Activated T-cell treated with anti-CD3 and anti-CD28 coated beads for 24 hours (primary cell): ENCODE results near the gene CSK.
A peak's percentile ranks its signal among the peaks of the same experiment; 100 is the strongest.
"Not testable (repeated sequence)": the region's sequence is repeated elsewhere in the genome, so short reads cannot be mapped to it uniquely, and the experiment has no call there.

Source experiments
- DNase-seq: peaks from one replicate; pipeline ENCODE4 v3.0.0-alpha.2; 2020; ENCODE audit warnings: low read depth

Gene CSK

DNA sequence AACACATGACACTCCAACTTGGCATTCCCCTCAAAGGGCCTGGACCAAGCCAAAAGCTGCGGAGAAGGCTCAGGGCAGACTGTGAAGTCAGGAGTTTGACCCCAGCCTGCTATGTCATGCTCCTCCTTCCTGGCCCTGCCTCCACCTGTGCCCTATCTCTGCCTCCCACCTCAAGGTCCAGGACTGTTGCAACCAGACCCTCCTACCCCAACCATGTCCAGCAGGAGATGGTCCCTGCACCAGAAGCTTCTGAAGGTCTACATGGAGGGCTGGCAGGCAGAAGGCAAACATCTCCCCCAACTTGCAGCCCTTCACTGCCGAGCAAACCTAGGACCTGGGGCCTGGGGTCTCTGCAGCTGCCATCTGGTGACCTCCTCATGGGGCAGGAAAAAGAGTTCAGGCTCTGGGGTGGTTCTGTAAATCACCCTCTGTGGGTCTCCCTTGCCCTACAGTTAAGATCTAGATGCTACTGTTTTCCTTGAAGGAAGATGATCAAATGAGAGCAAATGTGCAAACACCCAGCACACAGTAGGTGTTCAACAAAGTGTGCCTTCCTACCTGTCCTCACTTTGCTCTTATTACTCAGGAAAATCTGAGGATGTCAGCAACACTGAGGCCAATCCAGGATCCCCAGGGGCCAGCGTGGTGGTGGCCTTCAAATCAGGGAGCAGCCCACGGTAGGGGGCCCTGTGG, 11.5 kb upstream of the CSK start:
- no peak for DNase-seq

DNA sequence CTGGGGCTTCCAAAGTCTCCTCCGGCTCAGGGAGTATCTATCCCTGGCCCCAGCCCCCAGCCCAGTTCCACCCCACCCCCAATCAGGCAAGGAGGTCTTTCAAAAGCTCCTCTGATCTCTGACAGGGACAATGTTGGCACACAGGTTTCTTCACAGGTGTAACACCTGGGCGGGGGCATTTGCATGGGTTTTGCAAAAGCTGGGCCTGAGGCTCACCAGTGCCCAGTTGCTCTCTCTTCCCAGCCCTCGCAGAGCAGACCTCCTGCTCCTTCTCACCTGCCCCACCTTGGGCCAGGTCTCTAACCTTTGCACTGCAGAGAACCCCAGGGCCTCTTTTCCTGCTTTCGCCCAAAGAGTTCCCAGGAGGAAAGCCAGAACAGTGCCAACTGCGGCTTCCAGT, 8.6 kb upstream of the CSK start:
- no peak for DNase-seq

DNA sequence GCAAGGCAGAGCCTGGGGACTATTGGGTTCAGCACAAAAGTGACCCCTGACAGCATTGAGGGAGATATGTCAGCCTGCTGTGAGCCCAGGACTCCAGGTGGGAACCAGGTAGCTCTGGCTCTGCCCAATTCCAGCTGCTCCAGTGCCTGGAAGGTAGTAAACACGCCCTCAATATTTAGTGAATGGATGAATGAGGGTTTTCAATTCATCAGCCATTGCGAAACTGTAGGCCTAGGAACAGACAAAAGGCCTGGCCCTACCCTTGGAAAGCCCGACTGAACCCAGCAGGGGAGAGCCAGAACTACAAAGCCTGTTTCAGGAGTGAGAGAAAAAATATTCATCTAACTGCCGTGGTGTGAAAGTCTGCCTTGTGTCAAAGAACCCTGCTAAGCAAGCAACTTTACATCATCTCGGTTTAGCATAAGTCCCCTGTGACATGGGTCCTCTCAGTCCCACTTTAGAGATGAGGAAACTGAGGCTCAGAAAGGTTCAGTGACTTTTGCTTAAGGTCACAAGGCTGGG, 8.1 kb upstream of the CSK start:
- DNase-seq, result no peak

DNA sequence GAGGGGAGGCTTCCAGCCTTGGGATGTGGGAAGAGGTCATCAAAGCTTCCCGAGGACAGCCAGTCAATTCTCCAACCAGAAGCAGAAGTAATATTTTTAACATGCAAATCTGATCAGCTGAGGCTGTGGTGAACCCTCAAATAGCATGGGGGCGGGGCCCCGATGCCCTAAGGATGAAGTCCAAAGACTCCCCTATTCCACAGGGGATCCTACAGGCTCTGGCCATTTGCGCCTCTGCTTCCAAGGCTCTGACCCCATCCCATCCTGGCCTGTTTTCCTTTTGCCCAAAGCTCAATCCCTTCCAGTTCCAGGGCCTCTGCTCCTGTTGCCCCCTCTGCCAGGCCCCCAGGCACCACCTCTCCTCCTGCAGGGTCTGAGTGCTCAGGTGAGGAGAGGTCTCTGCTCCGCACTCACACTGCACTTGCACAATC, 6.7 kb upstream of the CSK start:
- DNase-seq, result no peak

DNA sequence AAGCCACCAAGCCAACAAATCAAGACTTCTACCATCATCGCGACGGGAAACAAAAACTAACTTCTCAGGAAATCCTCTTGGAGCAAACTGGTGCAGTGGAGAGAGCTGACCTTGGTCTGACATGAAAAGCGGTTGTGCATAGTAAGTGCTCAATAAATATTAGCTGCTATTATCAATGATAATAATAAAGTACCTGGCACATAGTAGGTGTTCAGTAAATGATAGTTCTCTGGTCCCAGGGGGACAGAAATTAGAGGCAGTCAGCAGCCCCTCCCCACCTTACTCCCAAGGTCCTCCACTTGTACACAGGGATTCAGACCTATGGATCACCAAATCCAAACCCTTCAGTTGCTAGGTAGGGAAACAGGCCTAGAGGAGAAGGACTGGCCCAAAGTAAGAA, 6.0 kb upstream of the CSK start:
- no peak for DNase-seq

DNA sequence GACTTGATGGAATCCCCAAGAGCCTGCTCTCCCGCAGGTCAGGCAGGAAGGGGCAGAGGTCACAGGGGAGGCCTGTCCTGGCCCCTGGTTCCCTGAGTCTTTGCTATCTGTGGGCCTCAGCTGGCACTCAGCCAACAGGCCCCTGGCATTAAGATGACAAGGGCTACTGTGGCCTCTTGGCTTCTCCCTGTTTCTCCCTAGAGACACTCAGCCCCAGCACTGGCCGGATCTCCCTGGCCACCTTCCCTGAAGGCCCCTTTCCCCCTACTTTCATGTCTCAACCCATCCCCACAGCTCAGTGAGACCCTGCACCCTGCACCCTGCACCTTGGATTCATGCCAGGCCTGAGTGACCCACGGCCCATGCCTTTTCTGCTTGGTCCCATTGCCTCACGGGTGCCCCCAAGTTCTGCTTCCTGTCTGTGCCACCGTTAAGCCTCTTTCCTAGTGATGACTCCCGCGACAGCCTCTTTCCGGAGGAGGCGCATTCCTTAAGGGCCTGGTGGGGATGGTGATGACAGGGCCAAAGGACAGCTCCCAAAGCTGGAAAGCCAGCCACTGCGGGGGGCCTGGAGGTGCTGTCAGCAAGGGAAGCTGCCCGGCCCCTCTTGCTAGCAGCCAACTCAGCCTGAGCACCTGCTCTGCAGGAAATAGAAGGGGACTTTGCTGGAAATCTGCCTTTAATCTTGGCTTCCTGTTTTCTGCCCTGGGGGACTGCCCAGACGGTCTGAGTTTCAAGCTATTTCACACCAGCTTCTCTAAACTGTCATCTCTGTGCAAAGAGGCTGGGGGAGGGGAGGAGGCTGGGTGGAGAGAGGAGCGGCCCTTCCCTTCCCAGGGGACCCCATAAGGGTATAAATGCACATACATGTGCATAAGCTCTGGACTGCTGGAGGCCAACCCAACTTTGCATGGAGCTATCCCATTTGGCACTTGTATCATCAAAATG, 4.8 kb upstream of the CSK start:
- DNase-seq, result peak; percentile 55

DNA sequence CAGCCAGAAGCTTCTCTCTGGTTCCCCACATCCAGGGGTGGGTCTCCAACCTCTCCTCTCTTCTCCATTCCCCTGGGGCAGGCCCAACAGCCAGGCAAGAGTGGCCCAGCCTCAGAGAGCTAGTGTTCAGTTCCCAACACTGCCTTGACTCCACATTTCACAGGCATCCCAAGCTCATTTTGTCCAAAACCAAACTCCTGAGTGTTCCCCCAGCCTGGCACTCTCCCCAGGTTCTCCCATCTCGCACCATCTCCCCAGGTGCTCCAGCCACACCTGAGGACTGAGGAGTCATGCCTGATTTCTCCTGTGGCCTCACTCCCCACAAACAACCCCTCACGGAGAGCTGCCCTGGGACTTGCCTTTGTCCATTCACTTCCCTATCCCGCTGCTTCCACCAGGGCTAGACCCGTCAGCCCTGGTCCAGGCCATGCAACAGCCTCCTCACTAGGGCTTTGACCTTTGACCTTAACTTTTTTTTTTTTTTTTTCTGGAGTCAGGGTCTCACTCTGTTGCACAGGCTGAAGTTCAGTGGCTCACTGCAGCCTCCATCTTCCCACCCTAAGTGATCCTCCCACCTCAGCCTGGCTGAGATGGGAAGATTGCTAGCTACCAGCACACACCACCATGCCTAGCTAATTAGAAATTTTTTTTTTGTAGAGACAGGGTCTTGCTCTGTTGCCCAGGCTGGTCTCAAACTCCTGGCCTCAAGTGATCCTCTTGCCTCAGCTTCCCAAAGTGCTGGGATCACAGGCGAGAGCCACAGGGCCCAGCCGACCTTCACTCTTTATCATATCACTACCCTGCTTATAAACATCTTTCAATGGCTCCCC, 3.9 kb upstream of the CSK start:
- DNase-seq, result no peak

DNA sequence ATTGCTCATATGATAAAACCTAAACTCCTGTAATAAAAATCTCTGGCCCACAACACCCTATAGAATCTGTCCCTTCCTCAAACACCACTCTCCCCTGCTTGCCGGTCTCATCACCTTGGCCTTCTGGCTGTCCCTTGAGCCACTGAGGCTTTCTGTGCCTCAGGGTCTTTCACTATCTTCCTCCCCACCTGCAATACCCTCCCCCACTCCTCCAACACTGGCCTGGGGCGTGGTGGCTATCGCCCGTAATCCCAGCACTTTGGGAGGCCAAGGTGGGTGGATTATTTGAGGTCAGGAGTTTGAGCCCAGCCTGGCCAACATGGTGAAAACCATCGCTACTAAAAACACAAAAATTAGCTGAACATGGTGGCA, 3.3 kb upstream of the CSK start:
- no peak for DNase-seq

DNA sequence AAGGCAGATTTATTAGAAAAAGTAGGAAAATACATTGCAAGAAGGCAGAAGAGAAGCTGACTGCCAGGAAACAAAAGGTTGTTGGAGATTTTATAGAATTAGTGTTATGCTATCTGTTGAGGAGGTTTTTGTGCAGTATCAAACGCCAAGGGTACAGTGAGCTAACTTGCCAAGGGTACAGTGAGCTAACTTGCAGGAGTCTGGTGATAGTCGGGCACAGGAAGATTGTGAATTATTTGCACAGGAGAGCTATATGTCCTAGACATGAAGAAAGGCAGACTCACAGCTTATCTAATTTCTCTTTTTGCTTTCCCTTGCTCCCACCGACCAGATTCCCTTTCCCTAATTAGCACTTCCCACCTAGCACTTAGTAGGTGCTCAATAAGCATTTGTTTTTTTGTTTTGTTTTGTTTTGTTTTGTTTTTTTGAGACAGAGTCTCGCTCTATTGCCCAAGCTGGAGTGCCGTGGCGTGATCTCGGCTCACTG, 2.7 kb upstream of the CSK start:
- DNase-seq, result no peak

DNA sequence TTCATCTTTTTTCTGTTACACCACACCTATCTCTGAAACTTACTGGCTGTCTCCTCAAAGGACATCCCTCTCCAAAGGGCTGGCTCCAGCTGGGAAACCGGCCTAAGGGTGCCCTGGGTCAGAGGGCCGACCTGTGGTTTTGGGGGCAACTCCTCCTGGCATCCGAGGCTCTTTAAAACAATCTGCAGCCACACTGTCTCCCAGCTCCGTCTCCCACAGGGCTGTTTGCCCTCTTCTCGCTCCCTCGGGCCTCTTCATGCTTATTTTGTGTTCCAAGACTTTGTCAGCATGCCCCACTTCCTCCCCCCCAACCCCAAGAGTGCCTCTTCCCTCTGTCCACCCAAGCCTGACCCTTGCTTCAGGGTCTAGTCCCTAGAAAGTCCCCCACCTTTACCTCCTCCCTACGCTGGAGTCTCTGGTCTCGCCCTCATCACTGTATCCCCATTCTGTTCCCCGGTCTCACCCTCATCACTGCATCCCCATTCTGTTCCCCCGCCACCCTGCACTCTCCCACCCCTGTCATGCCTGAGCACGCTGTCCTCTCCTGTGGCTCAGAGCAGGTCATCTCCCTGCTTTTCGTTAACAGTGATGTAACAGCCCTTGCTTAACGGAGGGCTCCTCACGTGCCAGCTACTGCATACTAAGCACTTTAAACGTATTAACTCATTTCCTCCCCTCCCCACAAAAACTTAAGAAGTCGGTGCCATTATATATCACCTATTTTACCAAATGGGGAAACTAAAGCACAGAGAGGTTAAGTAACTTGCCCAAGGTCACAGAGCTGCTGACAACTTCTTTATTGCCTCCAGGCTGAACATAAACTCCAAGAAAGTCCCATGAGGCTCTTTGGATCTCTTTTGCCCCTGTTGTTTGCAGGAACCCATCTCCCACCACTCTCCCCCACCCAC, 1.1 kb upstream of the CSK start:
- DNase-seq, result no peak

DNA sequence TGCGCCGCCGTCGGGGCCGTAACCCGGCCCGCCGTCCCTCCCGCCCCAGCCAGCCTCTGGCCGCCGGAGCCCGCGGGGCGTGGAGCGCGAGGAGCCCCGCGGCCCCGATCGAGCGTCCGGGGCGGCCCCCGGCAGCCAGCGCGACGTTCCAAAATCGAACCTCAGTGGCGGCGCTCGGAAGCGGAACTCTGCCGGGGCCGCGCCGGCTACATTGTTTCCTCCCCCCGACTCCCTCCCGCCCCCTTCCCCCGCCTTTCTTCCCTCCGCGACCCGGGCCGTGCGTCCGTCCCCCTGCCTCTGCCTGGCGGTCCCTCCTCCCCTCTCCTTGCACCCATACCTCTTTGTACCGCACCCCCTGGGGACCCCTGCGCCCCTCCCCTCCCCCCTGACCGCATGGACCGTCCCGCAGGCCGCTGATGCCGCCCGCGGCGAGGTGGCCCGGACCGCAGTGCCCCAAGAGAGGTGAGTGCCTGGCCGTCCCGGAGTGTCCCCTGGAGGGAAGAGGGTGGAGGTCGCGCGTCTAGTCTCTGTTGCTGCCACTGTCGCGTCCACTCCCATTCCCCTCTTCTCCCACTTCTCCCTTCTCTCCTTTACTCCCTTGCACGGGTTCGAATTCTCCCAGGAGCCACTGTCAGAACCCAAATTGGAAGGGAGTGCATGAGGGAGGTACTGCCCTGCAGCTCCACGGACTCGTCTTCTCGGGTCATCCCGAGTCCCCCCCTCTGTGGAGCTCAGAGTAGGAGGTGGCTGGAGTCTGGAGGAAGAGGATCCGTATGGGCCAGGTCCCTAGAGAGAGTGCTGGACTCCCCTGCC, 585 bp downstream of the CSK start:
- DNase-seq, result no peak

DNA sequence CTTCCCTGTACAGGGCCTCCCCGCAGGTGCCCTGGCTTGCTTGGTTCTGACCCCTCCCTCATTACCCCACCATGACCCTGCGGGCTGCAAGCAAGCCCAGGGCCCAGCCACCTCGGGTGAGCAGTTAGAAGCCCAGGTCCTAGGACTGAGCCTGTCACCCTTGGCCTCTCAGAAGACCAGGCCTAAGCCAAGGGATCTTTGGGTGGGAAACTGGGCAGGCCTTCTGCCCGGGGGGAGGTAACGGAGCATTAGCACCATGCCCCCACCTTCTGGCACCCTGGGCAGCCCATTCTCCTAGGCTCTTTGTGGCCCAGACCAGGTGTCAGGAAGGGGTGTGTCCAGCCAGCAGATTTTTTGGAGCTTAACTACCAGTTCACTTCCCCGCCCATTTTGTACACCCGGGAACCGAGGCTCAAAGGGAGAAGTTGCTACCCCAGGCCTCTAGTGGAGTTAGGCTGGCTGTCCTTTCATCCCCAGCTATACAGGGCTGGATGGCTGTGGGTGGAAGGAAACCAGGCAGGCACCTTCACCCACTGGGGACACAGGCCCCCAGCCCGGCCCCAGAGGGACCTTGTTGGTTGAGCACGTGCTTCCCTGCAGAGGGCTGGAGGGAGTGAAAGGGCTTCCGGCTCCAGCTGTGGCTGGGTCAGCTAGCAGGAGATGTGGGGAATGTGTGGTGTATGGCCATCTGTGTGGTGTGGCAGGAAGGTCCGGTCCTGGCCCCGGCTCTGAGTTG, 1.4 kb downstream of the CSK start:
- no peak for DNase-seq

DNA sequence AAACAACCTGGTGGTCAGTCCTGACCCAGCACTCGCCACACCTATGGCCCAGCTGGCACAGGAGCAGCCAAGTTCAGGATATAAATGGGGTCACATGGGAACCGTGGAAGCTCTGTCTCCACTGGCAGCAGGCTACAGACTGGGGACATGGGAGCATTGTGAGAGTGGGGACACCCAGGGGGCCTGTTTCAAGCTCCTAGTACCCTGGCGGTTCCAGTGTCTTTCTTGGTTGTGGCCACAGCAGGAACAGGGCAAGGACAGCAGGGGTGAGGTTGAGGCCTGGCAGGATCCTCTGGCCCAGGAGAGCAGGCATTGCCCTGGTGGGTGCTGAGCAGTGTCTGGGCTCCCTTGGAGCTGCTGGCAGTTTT, 1.9 kb downstream of the CSK start:
- DNase-seq, result no peak

DNA sequence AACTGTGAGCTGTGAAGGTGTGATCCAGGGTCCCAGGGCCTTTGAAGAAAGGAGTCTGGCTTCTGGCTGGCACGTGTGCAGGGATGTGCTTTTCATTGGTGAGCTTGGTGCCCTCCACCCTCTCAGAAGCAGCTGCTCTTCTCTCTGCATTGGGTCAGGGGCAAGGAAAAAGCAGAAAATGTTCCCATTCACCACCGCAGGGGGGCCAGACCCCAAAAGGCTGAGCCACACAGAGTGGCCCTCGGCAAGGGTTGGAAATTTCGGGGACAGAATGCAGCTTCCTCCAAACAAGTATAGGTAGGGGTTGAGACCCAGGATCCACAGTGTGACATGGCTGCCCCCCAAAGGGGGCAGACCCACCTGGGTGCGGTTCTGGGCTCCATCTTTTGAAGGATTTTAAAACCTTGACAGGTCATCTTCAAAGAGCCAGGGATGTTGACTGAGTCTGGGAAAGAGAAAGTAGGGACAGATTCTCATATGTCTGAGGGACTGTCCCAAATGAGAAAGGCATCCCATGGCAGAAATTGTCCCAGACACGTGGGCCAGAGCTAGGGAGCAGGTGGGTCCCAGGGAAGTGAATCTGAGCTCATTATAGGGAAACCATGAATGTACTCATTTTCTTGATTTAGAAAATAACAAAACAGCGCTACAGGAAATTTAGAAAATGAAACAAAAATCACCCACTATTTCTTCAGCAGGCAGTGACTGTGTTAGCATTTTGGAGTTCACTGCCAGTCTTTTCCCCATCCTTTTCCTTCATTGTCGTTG, 2.7 kb downstream of the CSK start:
- DNase-seq, result no peak

DNA sequence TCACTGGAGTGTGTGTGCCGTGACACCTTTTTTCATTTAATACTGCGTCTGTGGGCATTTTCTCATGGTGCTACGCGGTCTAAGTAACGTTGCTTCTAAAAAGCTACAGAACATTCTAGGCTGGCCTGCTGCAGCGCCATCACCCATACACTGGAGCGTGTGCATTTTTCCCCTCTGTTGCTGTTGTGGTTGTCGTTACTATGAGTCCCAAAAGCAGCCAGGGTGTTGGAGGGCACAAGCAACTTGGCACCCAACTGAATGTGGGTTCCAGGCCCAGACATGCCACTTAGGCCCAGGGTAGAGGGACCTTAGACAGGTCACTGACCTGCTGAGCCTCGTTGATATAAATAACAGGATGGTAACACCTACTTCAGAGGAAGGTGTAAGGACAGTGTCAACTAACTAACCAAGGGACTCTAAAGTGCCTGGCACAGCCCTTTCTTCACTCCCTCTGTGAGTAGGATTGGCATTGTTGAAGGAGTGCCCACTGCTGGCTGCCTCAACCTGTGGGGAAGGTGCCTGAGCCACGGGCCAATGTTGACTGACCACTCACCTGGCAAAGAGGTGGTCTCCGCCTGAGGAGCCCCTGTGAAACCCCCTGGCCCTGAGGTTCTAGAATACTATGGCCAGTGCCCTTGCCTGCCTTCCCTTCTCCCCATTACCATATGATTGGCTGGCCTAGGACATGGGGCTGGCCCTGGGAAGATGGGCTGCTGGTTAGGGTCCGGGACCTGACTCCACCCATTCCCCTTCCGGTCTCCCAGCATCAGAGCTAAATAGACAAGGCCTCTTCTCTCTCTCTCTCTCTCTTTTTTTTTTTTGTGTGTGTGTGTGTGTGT, 3.5 kb downstream of the CSK start:
- no peak for DNase-seq

DNA sequence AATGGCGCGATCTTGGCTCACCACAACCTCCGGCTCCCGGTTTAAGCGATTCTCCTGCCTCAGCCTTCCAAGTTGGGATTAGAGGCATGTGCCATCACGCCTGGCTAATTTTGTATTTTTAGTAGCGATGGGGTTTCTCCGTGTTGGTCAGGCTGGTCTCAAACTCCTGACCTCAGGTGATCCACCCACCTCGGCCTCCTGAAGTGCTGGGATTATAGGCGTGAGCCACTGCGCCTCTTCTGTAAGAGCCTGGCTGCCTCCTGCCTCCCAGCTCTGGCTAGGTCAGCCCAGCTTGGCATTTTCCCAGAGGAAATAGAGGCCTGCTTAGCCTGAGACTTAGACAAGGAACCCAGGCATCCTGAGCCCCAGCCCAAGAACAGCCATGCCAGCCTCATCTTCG, 4.2 kb downstream of the CSK start:
- DNase-seq, result not testable (repeated sequence)

DNA sequence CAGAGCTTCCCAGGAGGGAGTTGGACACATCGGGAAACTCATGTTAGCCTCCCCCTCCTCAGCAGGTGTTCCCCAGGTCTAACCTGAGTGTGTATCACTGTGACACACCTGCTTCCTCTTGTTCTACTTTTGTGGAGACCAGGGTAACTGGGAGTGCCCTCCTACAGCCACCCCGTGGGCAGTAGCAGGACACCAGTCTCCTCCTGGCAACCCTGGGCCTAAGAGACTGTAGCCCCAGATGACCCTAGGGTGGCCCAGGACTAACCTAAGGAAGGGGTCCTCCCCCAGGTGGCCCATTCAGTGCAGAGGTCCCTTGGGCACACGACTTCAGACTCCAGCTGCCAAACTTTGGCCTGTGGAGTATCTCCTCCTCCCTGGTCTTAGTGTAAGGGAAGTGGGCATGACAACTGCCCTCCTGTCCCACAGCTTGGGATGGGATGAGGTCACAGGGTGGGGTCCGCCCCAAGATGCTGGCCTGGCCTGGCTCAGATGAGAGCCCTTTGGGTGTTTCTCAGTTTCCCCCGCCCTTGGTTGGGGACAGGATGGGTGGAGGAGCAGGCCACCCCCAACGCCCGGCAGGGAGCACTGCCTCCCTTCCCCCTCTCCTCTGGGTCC, 4.8 kb downstream of the CSK start:
- DNase-seq, result no peak
